B cell (primary cell): ENCODE measurements around the gene PLEKHA8. TPM values are rescaled to one million over a fixed set of nuclear protein-coding genes. Genes with fewer than 3 reads are reported as not detected.

Experiments used
- ATAC-seq: fragments of 200-7000 bp; cut with Tn5 transposase; one replicate; pipeline ENCODE4 v1.10.0; 2021; ENCODE audit warnings: low read depth, mild to moderate bottlenecking, moderate number of reproducible peaks, moderate library complexity
- CTCF ChIA-PET: fragments of 350-600 bp; sonication (Branson Sonifier 250); formaldehyde crosslinking; loops from one replicate; lab custom pipeline; 2021; ENCODE audit warnings: antibody characterized with exemption, inconsistent platforms; lab: Charles Lee
- POLR2A ChIA-PET: fragments of 350-600 bp; sonication (Branson Sonifier 250); formaldehyde crosslinking; loops from one replicate; lab custom pipeline; 2021; ENCODE audit warnings: antibody characterized with exemption; lab: Charles Lee
- DNase-seq: peaks from one replicate; pipeline ENCODE4 v3.0.0; 2013
- H2AFZ ChIP-seq: 2 replicates; pipeline ENCODE4 v1.6.1; 2012; ENCODE audit warnings: mild to moderate bottlenecking, low read depth, low read length; ENCODE audit not compliant: insufficient read depth, poor library complexity, severe bottlenecking
- H3K27ac ChIP-seq, 2 donors: 1 replicate in 1 of 2; 2 replicates in 1 of 2; pipeline ENCODE4 v1.5.1; 2012 to 2013; ENCODE audit warnings: low read length in 2 of 2, mild to moderate bottlenecking in 2 of 2, moderate library complexity in 1 of 2
- H3K27me3 ChIP-seq, 4 experiments: fragments of 200-600 bp in 1 of 4; sonication (generic) in 1 of 4; replicated peaks in 1 of 4; 1 replicate in 2 of 4; 2 replicates in 2 of 4; pipeline versions ENCODE4 v1.6.1 to v1.7.0; 2013 to 2016; ENCODE audit warnings: low read length in 3 of 4, mild to moderate bottlenecking in 2 of 4, mixed read lengths in 1 of 4, moderate library complexity in 1 of 4; ENCODE audit not compliant: insufficient read depth in 4 of 4, control insufficient read depth in 3 of 4; ENCODE audit errors: control extremely low read depth in 1 of 4
- H3K36me3 ChIP-seq, 2 experiments: replicated peaks in 1 of 2; 1 replicate in 1 of 2; 2 replicates in 1 of 2; pipeline versions ENCODE4 v1.6.1 to v1.7.1; 2013; ENCODE audit warnings: low read length in 1 of 2; ENCODE audit not compliant: insufficient read depth in 2 of 2, control insufficient read depth in 1 of 2; ENCODE audit errors: control extremely low read depth in 1 of 2, extremely low read depth in 1 of 2
- H3K4me1 ChIP-seq, 2 donors: fragments of 200-600 bp in 1 of 2; sonication (generic) in 1 of 2; 1 replicate in 1 of 2; 2 replicates in 1 of 2; pipeline versions ENCODE4 v1.5.1 to v1.6.1; 2013 to 2017; ENCODE audit warnings: low read length in 2 of 2; ENCODE audit not compliant: control insufficient read depth in 2 of 2, insufficient read depth in 2 of 2
- H3K4me2 ChIP-seq: replicated peaks from 2 replicates; pipeline ENCODE3; 2012; ENCODE audit warnings: mild to moderate bottlenecking, low read depth, low read length; ENCODE audit not compliant: poor library complexity, severe bottlenecking
- H3K4me3 ChIP-seq, 5 experiments: fragments of 200-600 bp in 1 of 5; sonication (generic) in 1 of 5; 1 replicate in 3 of 5; 2 replicates in 2 of 5; pipeline versions ENCODE4 v1.5.1 to v1.7.0; 2011 to 2016; ENCODE audit warnings: low read length in 4 of 5, mild to moderate bottlenecking in 4 of 5, low read depth in 2 of 5, control low read depth in 1 of 5, moderate library complexity in 1 of 5; ENCODE audit not compliant: insufficient read depth in 1 of 5; ENCODE audit errors: control extremely low read depth in 1 of 5, extremely low read depth in 1 of 5
- H3K79me2 ChIP-seq: fragments of 200-600 bp; sonication (generic); one replicate; pipeline ENCODE4 v1.6.0; 2016; ENCODE audit warnings: low read length; ENCODE audit not compliant: control insufficient read depth, insufficient read depth
- H3K9ac ChIP-seq: fragments of 200-600 bp; sonication (generic); 2 replicates; pipeline ENCODE4 v1.6.1; 2017; ENCODE audit warnings: mild to moderate bottlenecking, low read length, moderate library complexity
- H3K9me3 ChIP-seq, 3 donors: one replicate each; pipeline versions ENCODE4 v1.6.1 to v1.7.1; 2013; ENCODE audit warnings: low read length in 2 of 3; ENCODE audit not compliant: control insufficient read depth in 2 of 3, insufficient read depth in 1 of 3; ENCODE audit errors: control extremely low read depth in 1 of 3
- H4K20me1 ChIP-seq: 2 replicates; pipeline ENCODE4 v1.6.0; 2012; ENCODE audit warnings: mild to moderate bottlenecking, low read length; ENCODE audit not compliant: insufficient read depth, control insufficient read depth, poor library complexity, severe bottlenecking
- H3K27ac Mint-ChIP-seq: one replicate; pipeline ENCODE4 v1.8.0; 2021; ENCODE audit warnings: mixed read lengths
- H3K27me3 Mint-ChIP-seq: one replicate; pipeline ENCODE4 v1.8.0; 2021; ENCODE audit warnings: mixed read lengths
- H3K4me1 Mint-ChIP-seq: one replicate; pipeline ENCODE4 v1.8.0; 2021; ENCODE audit warnings: mixed read lengths
- H3K4me3 Mint-ChIP-seq: one replicate; pipeline ENCODE4 v1.8.0; 2021; ENCODE audit warnings: mixed read lengths
- H3K9me3 Mint-ChIP-seq: one replicate; pipeline ENCODE4 v1.8.0; 2022; ENCODE audit warnings: mixed read lengths; ENCODE audit not compliant: insufficient read depth
- CTCF ChIP-seq: fragments of 200-600 bp; IDR thresholded peaks from one replicate; pipeline ENCODE4 v1.8.0; 2022; ENCODE audit warnings: antibody characterized with exemption, mild to moderate bottlenecking
- EZH2 ChIP-seq: IDR thresholded peaks from 2 replicates; pipeline ENCODE4 v1.6.1; 2012; ENCODE audit warnings: borderline replicate concordance, low read depth, mild to moderate bottlenecking, moderate library complexity, low read length; ENCODE audit not compliant: insufficient read depth, poor library complexity, severe bottlenecking
- WGBS: methylation state at CpG from one replicate; pipeline ENCODE4 v1.1.5; 2013; ENCODE audit warnings: missing lambda C conversion rate; ENCODE audit not compliant: insufficient coverage; 5-methylcytosine and 5-hydroxymethylcytosine counted together
- intact Hi-C: fragments of 100-400 bp; cut with micrococcal nuclease; formaldehyde crosslinking; loops from one replicate; pipeline ENCODE4 v1.10.0; 2022
- polyA plus RNA-seq: library from polyadenylated mRNA; depleted of rRNA; stranded (reverse); fragments of >200 nt; gene quantifications from 2 replicates; pipeline ENCODE4 v1.2.3, GENCODE V29; 2012
- total RNA-seq, 2 donors: library from RNA; stranded (reverse); fragments of 120-200 nt in 1 of 2; gene quantifications; 1 replicate in 1 of 2; 2 replicates in 1 of 2; pipeline versions ENCODE4 v1.2.3 to v1.2.4, GENCODE V29; 2013 to 2022

PLEKHA8 gene
- total and polyA plus RNA-seq, 2 donors (not counting 1 experiment from before 2014, with no cell fraction given) = 1.7 to 10.5 TPM

GRCh38 chr7:30066687-30067086 lies 38.5 kb downstream of the PLEKHA8 start:
- H4K20me1 ChIP-seq = no peaks in the 10 kb centered on the region
- H3K4me3 ChIP-seq = no peak overlapping the region
- intact Hi-C loops = no loop called here
- H3K27me3 Mint-ChIP-seq = no peaks in the 10 kb centered on the region
- no peak for DNase-seq
- ChIA-PET POLR2A (no interaction called here), CTCF (interaction anchor here (7.9 kb wide), 1 partner anchor 188 kb away, joined by 128 read pairs; no protein-coding TSS in a partner anchor)
- peaks cover 0 to 7% of the 10 kb centered on the region in 2 experiments for H3K36me3 ChIP-seq
- H3K4me1 ChIP-seq = peaks cover 5 to 6% of the 10 kb centered on the region in 2 donors
- H3K4me3 Mint-ChIP-seq = no peak overlapping the region
- H2AFZ ChIP-seq = no peak overlapping the region
- H3K4me2 ChIP-seq = no peak overlapping the region
- H3K27me3 ChIP-seq = no peaks in the 10 kb centered on the region
- H3K9ac ChIP-seq = no peak overlapping the region
- ATAC-seq = no peak
- TF ChIP-seq EZH2 (no peak), CTCF (no peak)
- H3K4me1 Mint-ChIP-seq = peaks cover 10% of the 10 kb centered on the region
- no peaks in the 10 kb centered on the region for H3K9me3 Mint-ChIP-seq
- H3K27ac Mint-ChIP-seq = no peak overlapping the region
- H3K27ac ChIP-seq = no peak overlapping the region
- no peaks in the 10 kb centered on the region for H3K9me3 ChIP-seq
- WGBS = 100% methylated on average over 1 of the region's 1 CpG
- no peaks in the 10 kb centered on the region for H3K79me2 ChIP-seq

GRCh38 chr7:30068117-30068516 lies 39.9 kb downstream of the PLEKHA8 start:
- H3K27me3 Mint-ChIP-seq = no peaks in the 10 kb centered on the region
- TF ChIP-seq EZH2 (no peak), CTCF (no peak)
- H3K27me3 ChIP-seq = no peaks in the 10 kb centered on the region
- H3K4me3 Mint-ChIP-seq = no peak overlapping the region
- no peaks in the 10 kb centered on the region for H4K20me1 ChIP-seq
- H3K4me3 ChIP-seq = no peak overlapping the region
- H3K4me1 ChIP-seq = no peaks in the 10 kb centered on the region
- DNase-seq = no peak
- ChIA-PET POLR2A (no interaction called here), CTCF (no interaction called here)
- ATAC-seq = no peak
- H3K9ac ChIP-seq = no peak overlapping the region
- H3K9me3 Mint-ChIP-seq = no peaks in the 10 kb centered on the region
- H3K27ac ChIP-seq = no peak overlapping the region
- intact Hi-C loops = no loop called here
- no peaks in the 10 kb centered on the region for H3K79me2 ChIP-seq
- no peak overlapping the region for H3K4me2 ChIP-seq
- no peak overlapping the region for H3K27ac Mint-ChIP-seq
- H2AFZ ChIP-seq = no peak overlapping the region
- H3K9me3 ChIP-seq = no peaks in the 10 kb centered on the region
- H3K36me3 ChIP-seq = peaks cover 0 to 7% of the 10 kb centered on the region in 2 experiments
- H3K4me1 Mint-ChIP-seq = no peaks in the 10 kb centered on the region
